Spleen (tissue), 11 donors: Measurements from ENCODE around the gene NOTCH4. TPM values are rescaled to one million over a fixed set of nuclear protein-coding genes. Genes with fewer than 3 reads are reported as not detected.
"Not testable (repeated sequence)": the region's sequence is repeated elsewhere in the genome, so short reads cannot be mapped to it uniquely, and the experiment has no call there.

Experiments used
- DNase-seq: peaks from one replicate; pipeline ENCODE4 v3.0.0-alpha.2; 2020
- H3K27ac ChIP-seq, 8 donors: fragments of 200-600 bp; sonication (generic) in 7 of 8; 1 replicate in 4 of 8; 2 replicates in 4 of 8; pipeline versions ENCODE4 v1.5.0 to v1.8.0; 2016 to 2021; ENCODE audit warnings: inconsistent platforms in 4 of 8, mild to moderate bottlenecking in 4 of 8, moderate library complexity in 1 of 8
- H3K27me3 ChIP-seq, 7 donors: fragments of 200-600 bp; sonication (generic) in 6 of 7; replicated peaks in 1 of 7; 1 replicate in 4 of 7; 2 replicates in 3 of 7; pipeline versions ENCODE4 v1.5.0 to v1.8.0; 2016 to 2021; ENCODE audit warnings: inconsistent platforms in 3 of 7, mild to moderate bottlenecking in 1 of 7
- H3K36me3 ChIP-seq, 6 donors: fragments of 200-600 bp; sonication (generic) in 5 of 6; 1 replicate in 4 of 6; 2 replicates in 2 of 6; pipeline versions ENCODE4 v1.5.0 to v1.8.0; 2016 to 2021; ENCODE audit warnings: inconsistent platforms in 2 of 6
- H3K4me1 ChIP-seq, 6 donors: fragments of 200-600 bp; sonication (generic) in 5 of 6; 1 replicate in 3 of 6; 2 replicates in 3 of 6; pipeline versions ENCODE4 v1.5.0 to v1.8.0; 2016 to 2021; ENCODE audit warnings: inconsistent platforms in 3 of 6
- H3K4me3 ChIP-seq, 8 donors: fragments of 200-600 bp; sonication (generic) in 7 of 8; 1 replicate in 4 of 8; 2 replicates in 4 of 8; pipeline versions ENCODE4 v1.5.0 to v1.8.0; 2016 to 2021; ENCODE audit warnings: inconsistent platforms in 4 of 8, mild to moderate bottlenecking in 4 of 8, moderate library complexity in 2 of 8
- H3K9me3 ChIP-seq, 8 donors: fragments of 200-600 bp; sonication (generic) in 7 of 8; 1 replicate in 4 of 8; 2 replicates in 4 of 8; pipeline versions ENCODE4 v1.5.0 to v1.8.0; 2016 to 2021; ENCODE audit warnings: inconsistent platforms in 4 of 8
- CTCF ChIP-seq, 11 experiments: fragments of 200-600 bp in 7 of 11; fragments of 450-650 bp in 4 of 11; sonication (generic) in 4 of 11; IDR thresholded peaks in 8 of 11; conservative IDR thresholded peaks in 3 of 11; 1 replicate in 7 of 11; 2 replicates in 4 of 11; pipeline versions ENCODE4 v1.4.0 to v1.8.0; 2016 to 2021; ENCODE audit warnings: antibody characterized with exemption in 11 of 11, inconsistent platforms in 4 of 11, mild to moderate bottlenecking in 1 of 11
- POLR2A ChIP-seq, 3 donors: fragments of 450-650 bp; IDR thresholded peaks; one replicate each; pipeline ENCODE4 v1.5.1; 2017; ENCODE audit warnings: antibody characterized with exemption in 3 of 3, mild to moderate bottlenecking in 1 of 3
- POLR2AphosphoS5 ChIP-seq, 3 donors: sonication (generic); formaldehyde crosslinking; IDR thresholded peaks; one replicate each; pipeline ENCODE4 v1.5.1; 2017; ENCODE audit warnings: antibody characterized with exemption in 3 of 3
- WGBS, 5 donors: extraction: QIAGEN DNeasy Blood & Tissue Kit in 3 of 5; methylation state at CpG; one replicate each; pipeline versions ENCODE4 v1.1.5 to v1.1.7; 2013 to 2018; 5-methylcytosine and 5-hydroxymethylcytosine counted together
- intact Hi-C: fragments of 100-400 bp; cut with DNase I; formaldehyde crosslinking; loops from one replicate; pipeline ENCODE4 v1.15.0; 2023; ENCODE audit warnings: low total_unique reads
- polyA plus RNA-seq, 3 donors: library from polyadenylated mRNA; stranded (reverse); fragments of 200-250 nt; gene quantifications; one replicate each; pipeline ENCODE4 v1.2.1, GENCODE V29; 2013
- total RNA-seq, 7 donors: library from RNA; depleted of rRNA in 3 of 7; stranded (reverse); fragments of >200 nt in 3 of 7; fragmentation: NEBNext Ultra II Directional in 4 of 7; extraction: Animal tissue kit (Norgen Biotek cat#: 25700) in 4 of 7; gene quantifications; one replicate each; pipeline versions ENCODE4 v1.1.0 to v1.2.1, GENCODE V29; 2016 to 2021
- donor health status: healthy with polysubstance abuse.
- donor health status: DM: no; HTN: no; CAD: no; lungs with moderate emphysema.
- donor health status: DM: no; HTN: no; CAD: no.
- donor health status: Bipolar disorder and iron deficiency.
- donor health status: healthy.
- donor health status: DM: no; HTN: no; CAD: no.
- donor health status: DM: yes; HTN: yes; CAD: no.

The NOTCH4 gene
- total and polyA plus RNA-seq, 10 donors: 13.5 to 38.0 (median 19.9) TPM

- H3K4me1 ChIP-seq: no peaks in the 10 kb centered on the region
- TF ChIP-seq POLR2A (IDR thresholded peaks at IDR 0.05): no peak
- TF ChIP-seq CTCF (IDR thresholded peaks at IDR 0.05 in 8 of 11, conservative IDR thresholded peaks at IDR 0.05 in 3 of 11): no peak
- no peak for TF ChIP-seq POLR2AphosphoS5 (IDR thresholded peaks at IDR 0.05)
- H3K9me3 ChIP-seq: no peaks in the 10 kb centered on the region
- no peak for DNase-seq
- intact Hi-C loops: no loop called here
- no peak overlapping the region for H3K4me3 ChIP-seq
- no peak overlapping the region for H3K27ac ChIP-seq
- H3K27me3 ChIP-seq: no peaks in the 10 kb centered on the region
- 85 to 95% (median 91%) methylated on average over 6 of the region's 6 CpGs for WGBS, 5 donors
- H3K36me3 ChIP-seq: no peaks in the 10 kb centered on the region
These were observed 10.2 kb downstream of the NOTCH4 start for GRCh38 chr6:32213649-32214048.

- intact Hi-C loops: no loop called here
- 81 to 87% (median 82%) methylated on average over 12 of the region's 12 CpGs for WGBS, 5 donors
These were observed 11.6 kb downstream of the NOTCH4 start for GRCh38 chr6:32212076-32212760.

DNA sequence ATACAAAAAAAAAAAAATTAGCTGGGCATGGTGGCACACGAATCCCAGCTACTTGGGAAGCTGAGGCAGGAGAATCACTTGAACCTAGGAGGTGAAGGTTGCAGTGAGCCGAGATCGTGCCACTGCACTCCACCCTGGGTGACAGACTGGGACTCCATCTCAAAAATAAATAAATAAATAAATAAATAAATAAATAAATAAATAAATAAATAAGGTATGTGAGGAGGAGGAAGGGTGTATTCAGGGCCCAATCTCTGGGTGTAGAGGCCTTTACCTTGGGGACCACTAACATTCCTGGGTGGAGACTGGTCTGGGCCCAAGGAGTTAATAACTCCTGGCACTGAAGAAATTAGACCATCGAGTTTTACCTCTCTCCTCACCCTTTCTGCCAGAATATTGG is 12.4 kb downstream of the NOTCH4 start:
- H3K4me1 ChIP-seq, DNase-seq, H3K27me3 ChIP-seq, H3K27ac ChIP-seq, H3K36me3 ChIP-seq, intact Hi-C loops, H3K4me3 ChIP-seq, H3K9me3 ChIP-seq: not testable (repeated sequence)
- WGBS, 5 donors: 87 to 99% (median 89%) methylated on average over 4 of the region's 4 CpGs

More at GRCh38 chr6:32212076-32212760, 11.6 kb downstream of the NOTCH4 start:
- Histone ChIP-seq H3K27me3 (no peaks in the 10 kb centered on the region), H3K4me3 (no peak overlapping the region), H3K36me3 (no peaks in the 10 kb centered on the region), H3K9me3 (no peaks in the 10 kb centered on the region), H3K27ac (no peak overlapping the region), H3K4me1 (no peaks in the 10 kb centered on the region)
- DNase-seq: no peak
- TF ChIP-seq POLR2AphosphoS5 (IDR thresholded peaks at IDR 0.05) (no peak), POLR2A (IDR thresholded peaks at IDR 0.05) (no peak), CTCF (IDR thresholded peaks at IDR 0.05 in 8 of 11, conservative IDR thresholded peaks at IDR 0.05 in 3 of 11) (no peak)

DNA sequence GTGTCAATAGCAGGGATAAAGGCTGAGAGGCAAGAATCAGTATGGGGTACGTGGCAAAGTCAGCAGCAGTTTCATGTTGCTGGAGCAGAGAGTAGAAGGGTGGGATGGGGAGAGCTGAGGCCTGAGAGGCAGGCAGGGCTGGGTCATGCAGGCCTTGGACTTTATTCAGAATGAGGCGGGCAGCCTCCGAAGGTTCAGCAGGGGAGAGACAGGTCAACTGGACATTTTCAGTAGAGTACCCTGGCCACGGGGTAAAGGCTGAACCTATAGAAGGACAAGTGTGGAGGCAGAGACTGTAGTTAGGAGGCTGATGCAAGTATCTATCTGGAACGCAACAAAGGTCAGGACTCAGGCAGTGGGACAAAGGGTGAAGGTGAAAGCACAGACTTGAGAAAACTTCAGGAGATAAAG is 13.7 kb downstream of the NOTCH4 start:
- intact Hi-C loops: no loop called here
- no peaks in the 10 kb centered on the region for H3K27me3 ChIP-seq
- H3K4me1 ChIP-seq: no peaks in the 10 kb centered on the region
- no peaks in the 10 kb centered on the region for H3K9me3 ChIP-seq
- H3K27ac ChIP-seq: no peak overlapping the region
- no peak for DNase-seq
- TF ChIP-seq CTCF (IDR thresholded peaks at IDR 0.05 in 8 of 11, conservative IDR thresholded peaks at IDR 0.05 in 3 of 11) (no peak), POLR2A (IDR thresholded peaks at IDR 0.05) (no peak), POLR2AphosphoS5 (IDR thresholded peaks at IDR 0.05) (no peak)
- 80 to 92% (median 86%) methylated on average over 5 of the region's 5 CpGs for WGBS, 5 donors
- no peak overlapping the region for H3K4me3 ChIP-seq
- H3K36me3 ChIP-seq: no peaks in the 10 kb centered on the region
